Measurements from ENCODE around the gene SLC9A1.

GRCh38 chr1:27144920-27145661 lies 9.8 kb downstream of the SLC9A1 start:
- no peak for TF ChIP-seq CTCF (IDR thresholded peaks at IDR 0.05)
- no peak for TF ChIP-seq ZFX (IDR thresholded peaks at IDR 0.05; ENCODE audit: borderline replicate concordance)
